AML-193 (cell line): ENCODE data around the gene SLC27A1.
"Not testable (repeated sequence)": the region's sequence is repeated elsewhere in the genome, so short reads cannot be mapped to it uniquely, and the experiment has no call there.

ENCODE experiments used
- DNase-seq, 2 experiments: peaks; one replicate each; lab custom pipeline; 2025; lab: John Stamatoyannopoulos, UW

Gene SLC27A1

GRCh38 chr19:17511724-17512573, 41.6 kb downstream of the SLC27A1 start:
- peak; percentile 71 to 87 for DNase-seq

- no peak for DNase-seq
These were observed 42.2 kb downstream of the SLC27A1 start for GRCh38 chr19:17512574-17512939.

GRCh38 chr19:17515408-17516149, 45.3 kb downstream of the SLC27A1 start:
- no peak for DNase-seq

GRCh38 chr19:17517898-17518297, 47.6 kb downstream of the SLC27A1 start:
- DNase-seq = no peak

GRCh38 chr19:17518654-17519053, 48.3 kb downstream of the SLC27A1 start:
- not testable (repeated sequence) for DNase-seq

GRCh38 chr19:17519967-17520366, 49.6 kb downstream of the SLC27A1 start:
- no peak for DNase-seq

- no peak for DNase-seq
These were observed 50.5 kb downstream of the SLC27A1 start for GRCh38 chr19:17520865-17521264.

- peak; percentile 94 to 95 for DNase-seq
These were observed 52.9 kb downstream of the SLC27A1 start for GRCh38 chr19:17522988-17523872.

- no peak for DNase-seq
These were observed 54.3 kb downstream of the SLC27A1 start for GRCh38 chr19:17524651-17525050.

GRCh38 chr19:17525141-17525540, 54.8 kb downstream of the SLC27A1 start:
- DNase-seq = no peak

- no peak for DNase-seq
These were observed 56.6 kb downstream of the SLC27A1 start for GRCh38 chr19:17526922-17527321.

GRCh38 chr19:17527326-17527725, 57.0 kb downstream of the SLC27A1 start:
- no peak for DNase-seq

- DNase-seq = no peak
These were observed 58.3 kb downstream of the SLC27A1 start for GRCh38 chr19:17528610-17529009.

GRCh38 chr19:17529239-17530158, 59.2 kb downstream of the SLC27A1 start:
- DNase-seq = no peak

GRCh38 chr19:17530586-17530985, 60.3 kb downstream of the SLC27A1 start:
- DNase-seq = no peak

GRCh38 chr19:17532116-17532515, 61.8 kb downstream of the SLC27A1 start:
- DNase-seq = no peak

- no peak for DNase-seq
These were observed 62.2 kb downstream of the SLC27A1 start for GRCh38 chr19:17532557-17532956.

- DNase-seq = no peak
These were observed 64.4 kb downstream of the SLC27A1 start for GRCh38 chr19:17534767-17535166.

GRCh38 chr19:17536955-17537354, 66.6 kb downstream of the SLC27A1 start:
- no peak for DNase-seq

GRCh38 chr19:17538684-17539237, 68.4 kb downstream of the SLC27A1 start:
- no peak for DNase-seq
